Aorta (tissue), 5 donors: ENCODE results near the gene S100A6. TPM values are rescaled to one million over a fixed set of nuclear protein-coding genes. Genes with fewer than 3 reads are reported as not detected.
A peak's percentile ranks its signal among the peaks of the same experiment; 100 is the strongest.
"Not testable (repeated sequence)": the region's sequence is repeated elsewhere in the genome, so short reads cannot be mapped to it uniquely, and the experiment has no call there.

ENCODE experiments used
- ATAC-seq: fragments of 200-7000 bp; cut with Tn5 transposase; one replicate; pipeline ENCODE4 v1.9.1; 2022; ENCODE audit warnings: moderate library complexity; ENCODE audit not compliant: low FRiP score
- DNase-seq, 2 donors: peaks; one replicate each; pipeline ENCODE4 v3.0.0-alpha.2; 2020
- H3K27ac ChIP-seq, 2 donors: one replicate each; pipeline ENCODE4 v1.5.1; 2013; ENCODE audit warnings: low read length in 2 of 2, mild to moderate bottlenecking in 2 of 2, moderate library complexity in 2 of 2, control low read depth in 1 of 2, inconsistent platforms in 1 of 2, low read depth in 1 of 2
- H3K27me3 ChIP-seq, 2 donors: one replicate each; pipeline ENCODE4 v1.6.1; 2013; ENCODE audit warnings: control low read depth in 1 of 2, low read length in 1 of 2, mild to moderate bottlenecking in 1 of 2, moderate library complexity in 1 of 2; ENCODE audit not compliant: insufficient read depth in 2 of 2, control insufficient read depth in 1 of 2
- H3K36me3 ChIP-seq, 2 donors: one replicate each; pipeline ENCODE4 v1.6.1; 2013; ENCODE audit warnings: control low read depth in 1 of 2, low read length in 1 of 2, mild to moderate bottlenecking in 1 of 2; ENCODE audit not compliant: insufficient read depth in 2 of 2, control insufficient read depth in 1 of 2
- H3K4me1 ChIP-seq, 2 donors: one replicate each; pipeline ENCODE4 v1.6.1; 2013; ENCODE audit warnings: low read length in 2 of 2, control low read depth in 1 of 2, mild to moderate bottlenecking in 1 of 2, moderate library complexity in 1 of 2; ENCODE audit not compliant: insufficient read depth in 2 of 2, control insufficient read depth in 1 of 2
- H3K4me3 ChIP-seq, 2 donors: one replicate each; pipeline ENCODE4 v1.5.1; 2013; ENCODE audit warnings: low read length in 2 of 2, control low read depth in 1 of 2, mild to moderate bottlenecking in 1 of 2
- H3K9me3 ChIP-seq: one replicate; pipeline ENCODE4 v1.6.1; 2013; ENCODE audit warnings: mild to moderate bottlenecking, low read length; ENCODE audit not compliant: control insufficient read depth
- WGBS, 2 donors: extraction: QIAGEN DNeasy Blood & Tissue Kit; methylation state at CpG; one replicate each; pipeline ENCODE4 v1.1.7; 2013; 5-methylcytosine and 5-hydroxymethylcytosine counted together
- intact Hi-C, 2 donors: fragments of 100-400 bp; cut with DNase I; formaldehyde crosslinking; loops; one replicate each; pipeline versions ENCODE4 v1.14.2 to v1.15.0; 2022
- polyA plus RNA-seq, 2 donors: library from polyadenylated mRNA; stranded (reverse); fragments of 200-250 nt; gene quantifications; one replicate each; pipeline ENCODE4 v1.2.3, GENCODE V29; 2013
- total RNA-seq, 2 donors: library from RNA; stranded (reverse); fragmentation: NEBNext Ultra II Directional; extraction: Animal tissue kit (Norgen Biotek cat#: 25700); gene quantifications; one replicate each; pipeline ENCODE4 v1.2.1, GENCODE V29; 2021
- donor health status: healthy with polysubstance abuse.
- donor health status: Bipolar disorder and iron deficiency.
- donor health status: DM: no; HTN: no; CAD: no.
- donor health status: DM: no; HTN: no; CAD: no.
- donor health status: DM: yes; HTN: yes; CAD: no.

The S100A6 gene
- total and polyA plus RNA-seq, 4 donors: 934 to 5,181 (median 2,529) TPM

DNA sequence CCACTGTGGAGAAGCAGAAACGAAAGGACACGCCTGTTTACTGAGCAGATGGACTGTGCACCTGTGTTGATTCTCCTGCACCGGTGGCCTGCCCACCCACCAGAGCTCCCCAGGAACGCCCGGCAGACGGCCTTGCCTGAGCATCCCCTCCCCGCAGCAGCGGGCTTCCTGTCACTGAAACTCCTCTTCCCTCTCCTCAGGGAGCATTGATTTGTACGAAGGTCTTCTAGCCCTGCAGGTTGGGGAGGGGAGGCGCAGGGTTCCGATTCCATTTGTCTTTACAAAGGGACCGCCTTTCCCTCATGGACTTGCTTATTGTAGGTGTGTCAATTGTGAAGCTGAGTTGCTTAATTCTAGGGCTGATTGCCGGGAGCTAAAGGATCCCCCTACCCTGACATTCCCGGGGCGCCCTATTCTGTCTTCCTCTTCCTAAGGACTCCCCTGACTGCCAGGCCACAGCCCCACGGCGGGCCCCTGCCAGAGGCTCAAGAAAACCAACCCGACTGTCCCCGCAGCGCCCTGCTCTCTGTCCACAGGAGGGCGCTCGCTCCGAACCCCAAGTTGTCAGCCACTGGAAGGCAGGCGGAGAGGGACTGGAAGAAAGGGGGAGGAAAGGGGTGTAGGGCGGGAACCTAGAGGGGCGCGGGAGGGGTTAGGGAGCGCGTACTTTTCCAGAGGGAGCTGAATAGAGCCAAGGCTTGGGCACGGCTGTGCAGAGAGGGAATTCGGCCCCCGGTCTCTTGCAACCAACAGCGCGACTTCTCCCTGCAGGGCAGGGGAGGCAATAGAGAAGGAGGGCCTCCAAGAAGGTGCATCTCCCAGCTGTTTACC, 2.8 kb downstream of the S100A6 start:
- Histone ChIP-seq H3K27ac (peak overlapping the region; percentile 83 to 99), H3K4me1 (no peaks in the 10 kb centered on the region), H3K27me3 (no peaks in the 10 kb centered on the region), H3K9me3 (no peaks in the 10 kb centered on the region), H3K36me3 (no peaks in the 10 kb centered on the region), H3K4me3 (peak overlapping the region; percentile 4 to 10)
- ATAC-seq: peak; percentile 83
- 11 to 12% methylated on average over 34 of the region's 34 CpGs for WGBS, 2 donors
- DNase-seq: peak; percentile 91 to 95
- intact Hi-C loops: loop anchor here (1.0 to 2.0 kb wide), 2 partner anchors 35 to 36 kb away; no protein-coding TSS in a partner anchor

DNA sequence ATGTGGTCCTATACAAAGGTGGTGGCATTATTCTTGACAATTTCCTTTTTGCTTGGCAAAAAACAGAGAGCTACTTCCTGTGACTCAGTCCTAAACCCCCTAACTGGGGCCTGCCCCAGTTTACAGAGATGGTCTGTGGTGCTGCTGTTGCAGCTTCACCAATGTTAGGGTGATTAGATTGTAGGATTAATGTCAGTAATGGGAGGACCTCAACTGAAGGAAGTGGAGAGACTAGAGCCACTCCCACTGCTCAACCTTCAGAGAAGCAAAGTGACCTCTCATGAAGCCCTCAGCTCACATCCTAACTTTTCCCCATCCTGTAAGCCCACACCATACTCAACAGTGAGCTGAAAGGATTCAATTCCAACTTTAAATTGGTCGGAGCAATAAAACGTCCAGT, 3.6 kb downstream of the S100A6 start:
- intact Hi-C loops: loop anchor here in 1 of 2 donors (2.0 kb wide), 1 partner anchor 37 kb away; no protein-coding TSS in a partner anchor
- ATAC-seq: no peak

DNA sequence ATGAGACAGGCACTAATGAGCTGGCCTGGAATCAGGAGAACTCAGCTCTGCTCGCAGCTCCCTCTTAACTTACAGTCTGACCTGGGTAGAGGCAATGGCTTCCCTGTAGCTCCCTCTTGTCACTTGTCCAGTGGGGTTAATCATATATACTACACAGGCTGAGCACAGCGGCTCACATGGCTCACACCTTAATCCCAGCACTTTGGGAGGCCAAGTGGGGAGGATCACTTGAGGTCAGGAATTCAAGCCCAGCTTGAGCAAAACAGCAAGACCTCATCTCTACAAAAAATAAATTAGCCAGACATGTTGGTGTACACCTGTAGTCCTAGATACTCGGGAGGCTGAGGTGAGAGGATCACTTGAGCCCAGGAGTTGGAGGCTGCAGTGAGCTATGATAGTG, 4.2 kb downstream of the S100A6 start:
- Histone ChIP-seq H3K4me1 (no peaks in the 10 kb centered on the region), H3K27ac (peak overlapping the region in 1 of 2 donors; percentile 20), H3K27me3 (no peaks in the 10 kb centered on the region), H3K36me3 (no peaks in the 10 kb centered on the region), H3K4me3 (no peak overlapping the region), H3K9me3 (no peaks in the 10 kb centered on the region)
- intact Hi-C loops: loop anchor here in 1 of 2 donors (2.0 kb wide), 1 partner anchor 37 kb away; no protein-coding TSS in a partner anchor
- ATAC-seq (no peak), DNase-seq (no peak)
- WGBS, 2 donors: 61 to 72% methylated on average over 3 of the region's 3 CpGs

More for the DNA sequence above, 3.6 kb downstream of the S100A6 start:
- no peak for DNase-seq
- Histone ChIP-seq H3K4me1 (no peaks in the 10 kb centered on the region), H3K27ac (no peak overlapping the region), H3K4me3 (no peak overlapping the region), H3K36me3 (no peaks in the 10 kb centered on the region), H3K27me3 (no peaks in the 10 kb centered on the region), H3K9me3 (no peaks in the 10 kb centered on the region)
- WGBS, 2 donors: 29 to 35% methylated on average over 2 of the region's 2 CpGs

DNA sequence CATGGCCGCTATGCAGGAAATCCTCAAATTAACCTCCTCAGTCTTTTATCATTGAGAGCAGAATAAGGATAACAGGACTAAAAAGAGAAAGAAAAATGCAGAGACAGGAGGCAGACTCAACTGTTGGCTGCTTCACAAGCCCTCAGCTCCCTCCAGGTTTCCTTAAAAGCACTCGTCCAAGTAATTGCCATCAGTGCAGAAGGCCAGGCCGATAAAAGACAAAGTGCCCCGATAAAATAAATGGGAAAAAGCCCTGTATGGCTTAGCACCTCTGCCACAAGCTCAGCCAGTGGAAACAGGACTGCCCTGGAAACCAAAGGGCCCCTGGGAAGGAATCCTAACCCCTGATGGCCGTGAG, 8.1 kb downstream of the S100A6 start:
- 27 to 40% methylated on average over 5 of the region's 5 CpGs for WGBS, 2 donors
- H3K9me3 ChIP-seq: no peaks in the 10 kb centered on the region
- DNase-seq (no peak), ATAC-seq (no peak)
- intact Hi-C loops: no loop called here
- no peaks in the 10 kb centered on the region for H3K36me3 ChIP-seq
- no peak overlapping the region for H3K27ac ChIP-seq
- H3K27me3 ChIP-seq: no peaks in the 10 kb centered on the region
- H3K4me3 ChIP-seq: no peak overlapping the region
- no peaks in the 10 kb centered on the region for H3K4me1 ChIP-seq

DNA sequence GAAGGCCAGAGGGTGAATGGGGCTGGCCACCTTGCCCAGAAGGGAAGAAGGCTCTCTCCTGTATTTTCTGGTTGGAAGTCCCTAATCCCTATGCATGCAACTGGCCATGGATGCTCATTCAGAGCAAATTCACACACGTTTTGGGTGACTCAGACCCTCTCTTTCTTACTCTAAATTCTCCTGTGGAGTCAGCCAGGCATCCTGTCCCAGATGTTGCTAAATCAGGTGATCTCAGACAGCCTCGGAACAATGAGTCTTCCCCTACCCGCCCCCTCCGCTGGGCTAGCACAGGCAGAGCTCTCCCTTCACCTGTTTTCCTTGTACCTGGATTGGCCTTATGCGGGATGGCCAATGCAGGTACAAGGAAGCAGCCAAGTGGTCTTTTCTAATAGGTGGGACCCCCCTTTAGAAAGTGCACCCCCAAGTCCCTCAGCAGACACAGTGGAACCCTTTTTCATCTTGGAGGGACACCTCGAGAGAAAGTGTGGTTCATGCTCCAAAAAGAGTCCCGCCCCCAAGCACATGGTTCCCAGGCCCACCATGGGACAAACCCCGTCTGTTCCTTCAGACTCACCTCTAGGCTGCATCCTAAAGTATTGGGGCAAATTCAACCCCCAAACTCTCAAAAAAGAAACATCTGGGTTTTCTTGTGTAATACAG, 8.6 kb downstream of the S100A6 start:
- Histone ChIP-seq H3K9me3 (no peaks in the 10 kb centered on the region), H3K36me3 (no peaks in the 10 kb centered on the region), H3K27ac (no peak overlapping the region), H3K4me3 (no peak overlapping the region), H3K27me3 (no peaks in the 10 kb centered on the region), H3K4me1 (no peaks in the 10 kb centered on the region)
- DNase-seq (no peak), ATAC-seq (no peak)
- intact Hi-C loops: no loop called here
- 80 to 81% methylated on average over 8 of the region's 8 CpGs for WGBS, 2 donors

DNA sequence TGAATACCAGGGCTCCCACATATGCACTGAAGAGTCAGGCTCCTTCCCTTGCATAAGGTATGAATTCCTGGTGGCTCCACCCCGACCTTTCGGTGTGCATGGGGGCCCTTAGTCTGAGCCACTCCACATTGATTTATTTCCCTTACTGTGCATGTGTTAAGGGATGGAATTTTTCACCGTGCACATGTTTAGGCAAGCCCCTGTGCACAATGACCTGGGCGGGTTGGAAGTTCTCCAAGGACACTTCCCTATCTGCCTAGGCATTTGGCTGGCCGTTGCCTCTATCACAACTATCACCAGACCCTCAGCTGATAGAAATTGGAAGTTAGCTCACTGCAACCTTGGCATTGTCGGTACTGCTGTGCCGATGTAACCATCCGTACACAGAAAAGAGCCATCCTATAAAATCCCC, 9.7 kb downstream of the S100A6 start:
- intact Hi-C loops: no loop called here
- no peaks in the 10 kb centered on the region for H3K36me3 ChIP-seq
- 68 to 69% methylated on average over 8 of the region's 8 CpGs for WGBS, 2 donors
- DNase-seq: no peak
- no peaks in the 10 kb centered on the region for H3K9me3 ChIP-seq
- no peaks in the 10 kb centered on the region for H3K4me1 ChIP-seq
- no peak overlapping the region for H3K4me3 ChIP-seq
- H3K27me3 ChIP-seq: no peaks in the 10 kb centered on the region
- ATAC-seq: no peak
- H3K27ac ChIP-seq: no peak overlapping the region

DNA sequence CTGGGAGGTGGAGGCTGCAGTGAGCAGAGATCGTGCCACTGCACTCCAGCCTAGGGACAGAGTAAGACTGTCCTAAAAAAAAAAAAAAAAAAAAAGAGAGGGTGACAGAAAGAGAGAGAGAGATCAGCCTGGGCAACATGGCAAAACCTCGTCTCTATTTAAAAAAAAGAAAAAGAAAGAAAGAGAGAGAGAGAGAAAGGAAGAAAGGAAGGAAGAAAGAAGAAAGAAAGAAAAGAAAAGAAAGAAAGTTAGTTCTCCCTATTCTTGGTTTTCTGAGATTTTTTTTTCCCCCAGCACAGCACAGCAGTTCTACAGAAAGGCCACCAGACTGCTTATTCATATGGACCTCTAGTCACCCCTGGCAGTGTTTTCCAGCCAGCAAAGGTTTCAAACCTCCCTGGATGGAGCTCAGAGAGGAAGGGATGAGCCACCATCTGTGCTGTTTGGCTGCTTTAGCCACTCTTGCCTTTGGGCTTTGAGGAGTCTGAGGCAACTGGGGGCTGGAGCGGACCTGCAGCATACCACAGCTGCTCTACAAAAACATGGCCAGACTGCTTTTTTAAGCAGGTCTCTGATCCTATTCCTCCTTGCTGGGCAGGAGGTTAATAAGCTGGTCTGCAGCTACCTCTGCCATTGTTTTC, 10.6 kb downstream of the S100A6 start:
- WGBS, 2 donors: 21 to 22% methylated on average over 3 of the region's 3 CpGs
- Histone ChIP-seq H3K27ac (peak overlapping the region in 1 of 2 donors; percentile 10), H3K36me3 (no peaks in the 10 kb centered on the region), H3K9me3 (no peaks in the 10 kb centered on the region), H3K4me3 (no peak overlapping the region), H3K27me3 (no peaks in the 10 kb centered on the region), H3K4me1 (no peaks in the 10 kb centered on the region)
- intact Hi-C loops: no loop called here
- peak in 1 of 2 donors; percentile 46 for DNase-seq
- ATAC-seq: no peak

DNA sequence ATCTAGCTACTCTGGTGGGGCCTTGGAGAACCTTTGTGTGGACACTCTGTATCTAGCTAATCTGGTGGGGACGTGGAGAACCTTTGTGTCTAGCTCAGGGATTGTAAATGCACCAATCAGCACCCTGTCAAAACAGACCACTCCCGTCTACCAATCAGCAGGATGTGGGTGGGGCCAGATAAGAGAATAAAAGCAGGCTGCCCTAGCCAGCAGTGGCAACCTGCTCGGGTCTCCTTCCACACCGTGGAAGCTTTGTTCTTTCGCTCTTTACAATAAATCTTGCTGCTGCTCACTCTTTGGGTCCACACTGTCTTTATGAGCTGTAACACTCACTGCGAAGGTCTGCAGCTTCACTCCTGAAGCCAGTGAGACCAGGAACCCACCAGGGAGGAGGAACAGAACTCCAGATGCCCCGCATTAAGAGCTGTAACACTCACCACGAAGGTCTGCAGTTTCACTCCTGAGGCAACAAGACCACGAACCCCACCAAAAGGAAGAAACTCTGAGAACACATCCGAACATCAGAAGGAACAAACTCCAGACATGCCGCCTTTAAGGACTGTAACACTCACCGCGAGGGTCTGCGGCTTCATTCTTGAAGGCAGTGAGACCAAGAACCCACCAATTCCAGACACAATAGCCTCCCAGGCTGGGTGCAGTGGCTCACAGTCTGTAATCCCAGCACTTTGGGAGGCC, 13.3 kb downstream of the S100A6 start:
- H3K27ac ChIP-seq, DNase-seq, H3K4me3 ChIP-seq, intact Hi-C loops, ATAC-seq, H3K9me3 ChIP-seq, H3K36me3 ChIP-seq, H3K27me3 ChIP-seq, H3K4me1 ChIP-seq: not testable (repeated sequence)
- WGBS, 2 donors: 78 to 80% methylated on average over 14 of the region's 14 CpGs
